Stimulated activated CD8-positive, alpha-beta memory T cell treated with anti-CD3 and anti-CD28 coated beads, Interleukin-4, amount 100 ng/mL, for 48 hours (primary cell): Measurements from ENCODE around the gene LYPD3.

Experiments
- DNase-seq: peaks from one replicate; pipeline ENCODE4 v3.0.0-alpha.2; 2020

Gene LYPD3

DNA sequence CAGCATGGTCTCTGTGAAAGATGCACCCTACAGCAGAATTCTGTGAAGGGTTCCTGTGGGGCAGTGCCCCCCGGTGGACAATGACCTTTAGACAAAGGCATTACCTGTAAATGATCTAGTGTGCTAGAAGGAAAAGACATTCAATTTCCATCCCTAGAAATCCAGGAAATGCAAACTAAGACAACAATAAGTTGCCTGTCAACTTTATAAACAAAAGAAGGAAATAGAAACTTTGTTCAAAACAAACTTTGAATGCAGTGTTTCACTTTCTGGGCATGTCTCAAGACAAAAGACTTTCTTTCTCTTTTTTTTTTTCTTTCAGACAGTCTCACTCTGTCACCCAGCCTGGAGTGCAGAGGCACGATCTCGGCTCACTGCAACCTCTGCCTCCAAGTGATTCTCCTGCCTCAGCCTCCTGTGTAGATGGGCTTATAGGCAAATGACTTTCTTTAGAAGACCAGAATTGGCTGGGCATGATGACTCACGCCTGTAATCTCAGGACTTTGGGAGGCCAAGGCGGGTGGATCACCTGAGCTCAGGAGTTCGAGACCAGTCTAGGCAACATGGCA, 35.2 kb downstream of the LYPD3 start:
- no peak for DNase-seq

DNA sequence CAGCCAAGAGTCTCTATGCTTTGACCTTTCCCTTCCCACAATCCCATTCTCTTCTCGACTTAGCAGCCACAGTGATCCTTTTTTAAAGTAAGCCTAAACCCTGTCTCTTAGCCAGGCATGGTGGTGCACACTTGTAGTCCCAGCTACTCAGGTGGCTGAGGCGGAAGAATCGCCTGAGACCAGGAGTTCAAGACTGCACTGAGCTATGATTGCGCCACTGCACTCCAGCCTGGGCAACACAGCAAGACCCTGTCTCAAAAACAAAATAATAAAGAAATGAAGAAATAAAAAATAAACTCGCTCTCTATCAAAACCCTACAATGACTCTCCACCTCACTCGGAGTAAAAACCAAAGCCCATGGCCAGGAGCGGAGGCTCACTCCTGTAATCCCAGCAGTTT, 36.0 kb downstream of the LYPD3 start:
- no peak for DNase-seq

DNA sequence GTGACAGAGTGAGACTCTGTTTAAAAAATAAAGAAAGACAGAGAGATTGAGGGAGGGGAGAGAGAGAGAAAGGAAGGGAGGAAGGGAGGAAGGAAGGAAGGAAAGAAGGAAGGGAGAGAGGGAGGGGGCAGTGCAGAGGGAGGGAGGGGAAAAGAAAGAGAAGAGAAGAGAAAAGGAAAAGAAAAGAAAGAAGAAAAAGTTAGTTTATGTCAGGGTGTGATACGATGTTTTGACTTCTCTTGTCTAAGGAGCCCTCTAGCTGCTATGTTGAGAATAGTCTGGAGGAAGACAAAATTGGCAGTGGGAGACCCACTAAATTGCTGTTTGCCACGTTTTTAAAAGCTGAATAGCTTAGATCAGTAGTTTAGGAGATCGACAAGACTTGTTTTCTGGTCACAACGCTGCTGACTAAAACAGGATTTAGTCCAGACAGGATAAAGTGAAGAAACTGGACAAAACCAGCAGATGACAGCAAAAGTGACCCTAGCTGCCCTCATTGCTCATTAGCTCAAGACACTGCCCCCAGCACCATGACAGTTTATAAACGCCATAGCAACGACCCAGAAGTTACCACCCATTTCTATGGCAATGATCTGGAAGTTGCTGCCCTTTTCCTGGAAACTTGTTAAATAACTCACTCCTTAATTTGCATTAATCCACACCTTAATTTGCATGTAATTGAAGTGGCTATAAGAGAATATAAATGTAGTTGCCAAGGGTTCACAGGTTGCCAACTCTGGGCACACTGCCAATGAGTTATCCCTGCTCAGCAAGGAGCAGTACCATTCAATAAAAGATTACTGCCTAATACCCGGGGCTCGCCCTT, 39.6 kb downstream of the LYPD3 start:
- no peak for DNase-seq

DNA sequence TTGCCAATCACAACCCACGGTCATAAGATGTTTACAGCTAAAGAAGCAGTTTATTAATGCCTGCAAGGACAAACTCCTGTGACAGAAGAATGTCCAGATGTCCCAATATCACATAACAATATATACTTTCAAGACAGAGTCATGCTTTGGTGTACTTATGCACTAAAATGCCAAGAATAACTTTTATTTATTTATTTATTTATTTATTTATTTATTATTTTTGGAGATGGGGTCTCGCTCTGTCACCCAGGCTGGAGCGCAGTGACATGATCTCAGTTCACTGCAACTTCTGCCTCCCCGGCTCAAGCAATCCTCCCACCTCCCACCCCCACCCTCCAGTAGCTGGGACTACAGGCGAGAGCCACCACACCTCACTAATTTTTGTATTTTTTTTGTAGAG, 41.6 kb downstream of the LYPD3 start:
- DNase-seq = no peak

DNA sequence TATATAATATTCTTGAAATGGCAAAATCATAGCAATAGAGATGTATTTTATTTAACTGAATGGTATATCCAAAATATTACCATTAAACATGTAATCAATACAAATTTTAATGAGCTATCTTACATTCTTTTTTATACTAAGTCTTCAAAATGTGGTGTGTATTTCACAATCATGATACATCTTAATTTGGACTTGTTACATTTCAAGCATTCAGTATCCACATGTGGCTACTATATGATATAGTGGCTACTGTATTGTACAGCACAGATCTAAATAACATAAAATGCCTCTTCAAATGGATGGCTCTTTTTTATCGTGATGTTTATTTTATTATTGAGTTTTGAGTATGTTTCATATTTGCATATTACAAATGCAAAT, 42.7 kb downstream of the LYPD3 start:
- DNase-seq = no peak

DNA sequence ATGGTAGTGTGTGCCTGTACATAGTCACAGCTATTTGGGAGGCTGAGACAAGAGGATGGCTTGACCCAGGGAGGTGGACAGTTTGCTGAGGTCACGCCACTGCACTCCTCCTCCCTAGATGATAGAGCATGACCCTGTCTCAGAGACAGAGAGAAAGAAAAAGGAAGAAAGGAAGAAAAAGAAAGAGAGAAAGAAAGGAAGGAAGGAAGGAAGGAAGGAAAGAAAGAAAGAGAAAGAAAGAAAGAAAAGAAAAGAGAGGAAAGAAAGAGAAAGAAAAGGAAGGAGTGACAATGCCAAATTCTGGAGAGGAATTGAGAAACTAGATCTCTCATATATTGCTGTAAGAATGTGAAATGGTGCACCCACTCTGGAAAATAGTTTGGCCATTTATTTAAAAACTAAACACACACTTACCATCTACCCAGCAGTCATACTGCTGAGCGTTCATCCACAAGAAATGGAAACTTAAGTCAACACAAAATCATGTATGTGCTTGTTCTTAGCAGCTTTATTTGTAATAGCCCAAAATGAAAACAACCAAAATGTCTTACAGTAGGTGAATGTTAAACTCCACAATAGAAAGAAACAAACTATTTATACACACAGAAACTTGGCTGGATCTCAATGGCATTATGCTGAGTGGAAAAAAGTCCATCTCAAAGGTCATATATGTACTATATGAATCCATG, 43.3 kb downstream of the LYPD3 start:
- no peak for DNase-seq

DNA sequence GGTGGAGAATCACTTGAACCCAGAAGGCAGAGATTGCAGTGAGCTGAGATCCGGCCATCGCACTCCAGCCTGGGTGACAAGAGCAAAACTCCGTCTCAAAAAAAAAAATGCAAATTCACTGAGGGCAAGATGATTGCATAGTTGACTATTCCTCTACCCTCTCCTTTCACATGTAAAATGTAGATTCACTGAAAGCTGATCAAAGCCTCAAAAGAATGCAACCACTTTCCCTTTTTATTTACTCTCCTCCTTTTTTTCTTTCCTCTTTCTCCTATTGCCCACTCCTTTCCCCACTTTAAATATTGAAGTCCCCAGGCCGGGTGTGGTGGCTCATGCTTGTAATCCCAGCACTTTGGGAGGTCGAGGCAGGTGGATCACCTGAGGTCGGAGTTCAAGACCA, 44.5 kb downstream of the LYPD3 start:
- DNase-seq = no peak

DNA sequence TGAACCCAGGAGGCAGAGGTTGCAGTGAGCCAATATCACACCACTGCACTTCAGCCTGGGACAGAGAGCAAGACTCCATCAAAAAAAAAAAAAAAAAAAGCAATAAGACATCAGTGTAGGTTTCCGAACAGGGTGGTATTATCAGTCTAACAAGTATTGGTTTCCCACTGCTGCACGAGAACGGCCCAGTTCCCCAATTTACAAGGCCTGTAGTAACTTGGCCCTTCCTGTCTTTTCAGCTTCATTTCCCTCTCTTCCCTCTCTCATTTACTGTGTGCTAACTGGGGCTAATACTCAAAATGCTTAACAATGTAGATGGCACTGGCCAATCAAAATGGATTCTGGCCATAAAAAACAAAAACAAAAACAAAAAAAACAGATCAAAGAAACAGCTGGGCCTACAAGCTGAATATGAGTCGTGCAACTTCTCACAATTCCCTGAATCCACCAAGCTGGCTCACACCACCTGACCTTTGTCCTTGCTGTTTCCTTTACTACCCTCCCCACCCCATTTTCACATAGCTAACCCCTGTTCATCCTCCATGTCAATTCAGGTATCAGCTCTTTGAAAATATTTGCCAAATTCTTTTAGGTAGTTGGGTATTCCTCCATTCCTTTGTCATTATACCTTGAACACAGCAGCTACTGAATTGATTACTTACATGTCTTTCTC, 48.3 kb downstream of the LYPD3 start:
- DNase-seq = no peak

DNA sequence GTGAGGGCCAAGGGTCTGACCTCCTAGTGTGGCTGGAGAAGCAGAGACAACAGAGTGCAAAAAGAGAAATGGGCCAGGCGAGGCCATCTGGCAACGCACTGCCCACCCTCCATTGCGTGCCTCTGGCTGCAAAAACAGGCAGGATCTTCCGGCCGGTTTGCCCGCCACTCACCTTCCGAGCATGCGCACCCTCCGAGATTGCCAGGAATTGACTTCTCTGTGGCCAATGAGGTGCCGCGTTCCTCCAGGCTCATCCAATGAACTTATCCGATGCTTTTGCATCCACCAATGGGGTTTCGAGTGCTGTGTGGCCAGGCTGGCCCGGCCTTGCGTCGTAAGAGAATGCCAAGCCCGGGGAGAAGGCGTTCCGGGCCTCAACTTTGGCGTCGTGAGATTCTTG, 50.9 kb downstream of the LYPD3 start, which contains the start of gene TEX101:
TEX101 (plus strand) TSS at position 337 of the 400 bp plus-strand sequence. CDS start 1,030 bp downstream, outside the sequence.
- DNase-seq = no peak

DNA sequence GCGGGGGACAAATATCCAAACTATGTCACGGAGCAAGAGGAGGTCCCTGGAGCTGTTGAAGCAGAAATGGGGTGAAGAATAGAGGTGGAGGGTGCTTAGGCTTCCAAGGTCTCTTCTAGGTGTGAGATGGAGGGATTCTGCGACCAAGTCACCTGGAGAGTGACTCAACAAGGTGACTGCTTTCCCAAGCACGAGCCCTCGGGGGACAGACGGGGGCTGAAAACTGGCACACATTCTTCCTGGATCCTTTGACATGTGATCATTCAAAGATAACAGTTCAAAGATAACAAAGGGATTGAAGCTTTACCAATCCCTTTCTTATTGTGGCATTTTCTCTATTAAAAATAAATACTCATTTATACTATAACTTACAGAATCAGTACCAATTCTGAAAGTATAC, 53.0 kb downstream of the LYPD3 start:
- DNase-seq = no peak
